Activated CD4-positive, alpha-beta T cell treated with anti-CD3 and anti-CD28 coated beads, Interleukin-2, amount 50 U/mL, for 24 hours (primary cell): ENCODE measurements around the gene NPHP4.
"Not testable (repeated sequence)": the region's sequence is repeated elsewhere in the genome, so short reads cannot be mapped to it uniquely, and the experiment has no call there.

ENCODE experiments used
- DNase-seq, 2 donors: peaks; one replicate each; pipeline ENCODE4 v3.0.0-alpha.2; 2020; ENCODE audit warnings: low read depth in 1 of 2, low spot score in 1 of 2

The NPHP4 gene

DNA sequence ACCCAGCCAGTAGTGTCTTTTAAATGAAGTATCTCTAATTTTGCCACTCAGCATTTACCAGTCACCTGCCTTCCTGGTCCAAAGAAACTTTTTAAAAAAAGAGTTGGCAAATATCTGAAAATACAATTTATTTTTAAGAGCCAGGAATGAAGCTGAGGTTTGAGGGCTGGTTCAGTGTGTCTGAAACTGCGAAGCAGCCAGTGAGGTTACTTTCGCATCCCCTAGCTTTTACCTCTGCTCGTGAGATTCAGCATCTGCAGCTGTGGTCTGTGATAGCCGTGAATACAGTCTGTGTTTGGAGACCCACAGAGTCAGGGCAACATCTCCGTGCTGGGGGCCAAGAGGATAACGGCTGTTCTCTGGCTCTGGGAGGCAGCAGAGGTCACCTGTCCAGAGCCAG, 32.2 kb upstream of the NPHP4 start:
- no peak for DNase-seq

DNA sequence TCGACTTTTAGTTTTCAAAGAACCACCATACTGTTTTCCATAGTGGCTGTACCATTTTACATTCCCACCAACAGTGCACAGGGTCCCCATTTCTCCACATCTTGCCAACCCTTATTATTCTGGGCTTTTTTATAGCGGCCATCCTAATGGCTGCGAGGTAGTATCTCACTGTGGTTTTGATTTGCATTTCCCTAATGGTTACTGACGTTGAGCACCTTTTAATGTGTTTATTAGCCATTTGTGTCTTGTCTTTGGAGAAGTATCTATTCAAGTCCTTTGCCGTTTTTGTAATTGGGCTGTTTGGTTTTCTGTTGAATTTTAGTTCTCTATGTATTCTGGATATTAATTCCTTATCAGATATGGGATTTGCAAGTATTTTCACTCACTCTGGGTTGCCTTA, 31.1 kb upstream of the NPHP4 start:
- DNase-seq: no peak

DNA sequence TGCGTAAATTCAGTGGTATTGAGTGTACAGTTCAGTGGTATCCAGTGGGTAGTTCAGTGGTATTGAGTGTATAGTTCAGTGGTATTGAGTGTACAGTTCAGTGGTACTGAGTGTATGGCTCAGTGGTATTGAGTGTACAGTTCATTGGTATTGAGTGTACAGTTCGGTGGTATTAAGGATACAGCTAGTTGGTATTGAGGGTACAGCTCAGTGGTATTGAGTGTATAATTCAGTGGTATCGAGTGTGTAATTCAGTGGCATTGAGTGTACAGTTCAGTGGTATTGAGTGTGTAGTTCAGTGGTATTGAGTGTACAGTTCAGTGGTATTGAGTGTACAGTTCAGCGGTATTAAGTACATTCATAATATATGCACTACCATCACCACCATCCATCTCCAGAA, 30.0 kb upstream of the NPHP4 start:
- DNase-seq: no peak

DNA sequence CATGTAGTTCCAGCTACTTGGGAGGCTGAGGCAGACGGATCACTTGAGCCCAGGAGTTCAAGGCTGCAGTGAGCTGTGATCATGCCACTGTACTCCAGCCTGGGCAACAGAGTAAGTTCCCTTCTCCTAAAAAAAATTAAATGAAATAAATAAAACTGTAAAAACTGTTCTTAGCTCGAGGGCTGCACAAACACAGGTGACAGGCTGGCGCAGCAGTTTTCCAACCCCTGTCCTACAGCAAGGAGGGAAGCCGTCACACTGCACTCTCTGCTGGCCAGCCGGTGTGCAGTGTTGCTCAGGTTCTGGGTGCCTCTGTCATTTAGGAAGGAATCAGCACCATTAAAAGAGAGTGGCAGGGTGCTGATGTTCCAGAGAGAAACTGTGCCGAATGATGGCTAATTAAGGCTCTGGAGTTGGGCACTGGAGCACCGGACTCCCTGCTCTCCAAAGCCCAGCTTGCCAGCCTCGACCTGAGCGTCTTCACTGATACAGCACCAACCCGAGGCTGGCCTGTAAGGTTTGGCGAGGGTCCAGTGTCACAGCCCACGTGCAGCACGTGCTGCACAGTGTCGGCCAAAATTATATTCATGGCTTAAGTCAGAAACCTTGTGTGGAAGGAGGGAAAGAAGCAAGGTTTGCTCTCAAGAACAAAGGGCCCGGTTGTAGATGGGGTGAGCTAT, 27.1 kb upstream of the NPHP4 start:
- no peak for DNase-seq

DNA sequence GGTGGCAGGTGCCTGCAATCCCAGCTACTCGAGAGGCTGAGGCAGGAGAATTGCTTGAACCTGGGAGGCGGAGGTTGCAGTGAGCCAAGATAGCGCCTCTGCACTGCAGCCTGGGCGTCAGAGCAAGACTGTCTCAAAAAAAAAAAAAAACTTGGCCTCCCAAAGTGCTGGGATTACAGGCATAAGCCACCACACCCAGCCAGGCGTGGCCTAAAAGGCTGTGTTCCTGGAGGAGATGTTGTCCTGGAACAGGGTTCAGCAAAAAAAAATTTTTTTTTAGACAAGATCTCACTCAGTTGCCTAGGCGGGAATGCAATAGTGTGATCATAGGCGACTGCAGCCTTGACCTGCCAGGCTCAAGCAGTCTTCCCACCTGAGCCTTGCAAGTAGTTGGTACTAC, 25.4 kb upstream of the NPHP4 start:
- DNase-seq: not testable (repeated sequence)

DNA sequence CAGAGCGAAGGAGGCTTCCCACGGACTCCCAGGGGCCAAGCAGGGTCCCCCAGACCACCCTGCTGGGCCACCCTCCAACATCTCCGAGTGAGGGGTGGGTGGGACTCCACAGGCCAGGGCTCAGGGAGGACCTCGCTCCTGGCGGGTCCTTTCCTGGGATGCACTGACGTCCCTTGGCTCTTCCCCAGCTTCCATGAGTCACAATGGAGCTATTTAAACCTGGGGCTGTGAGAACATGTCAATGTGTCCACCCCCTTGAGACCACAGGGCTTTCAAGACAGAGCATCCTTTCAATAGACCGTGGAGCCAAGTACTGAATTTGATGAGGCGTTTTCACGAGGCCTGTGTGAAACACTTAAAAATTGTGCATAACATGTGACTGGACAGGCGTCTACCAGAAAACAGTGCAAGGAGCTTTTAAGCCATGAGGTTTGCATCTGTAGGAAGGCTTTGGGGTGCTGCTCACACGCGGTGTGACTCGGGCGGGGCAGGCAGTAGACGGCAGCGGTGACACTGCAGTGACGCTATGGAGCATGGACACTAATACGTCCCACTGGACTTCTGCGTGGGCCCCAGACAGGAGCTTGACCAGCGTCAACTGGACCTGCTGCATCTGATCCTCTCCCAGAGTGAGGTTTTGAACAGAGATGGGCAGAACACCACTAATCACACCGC, 24.1 kb upstream of the NPHP4 start:
- DNase-seq: no peak

DNA sequence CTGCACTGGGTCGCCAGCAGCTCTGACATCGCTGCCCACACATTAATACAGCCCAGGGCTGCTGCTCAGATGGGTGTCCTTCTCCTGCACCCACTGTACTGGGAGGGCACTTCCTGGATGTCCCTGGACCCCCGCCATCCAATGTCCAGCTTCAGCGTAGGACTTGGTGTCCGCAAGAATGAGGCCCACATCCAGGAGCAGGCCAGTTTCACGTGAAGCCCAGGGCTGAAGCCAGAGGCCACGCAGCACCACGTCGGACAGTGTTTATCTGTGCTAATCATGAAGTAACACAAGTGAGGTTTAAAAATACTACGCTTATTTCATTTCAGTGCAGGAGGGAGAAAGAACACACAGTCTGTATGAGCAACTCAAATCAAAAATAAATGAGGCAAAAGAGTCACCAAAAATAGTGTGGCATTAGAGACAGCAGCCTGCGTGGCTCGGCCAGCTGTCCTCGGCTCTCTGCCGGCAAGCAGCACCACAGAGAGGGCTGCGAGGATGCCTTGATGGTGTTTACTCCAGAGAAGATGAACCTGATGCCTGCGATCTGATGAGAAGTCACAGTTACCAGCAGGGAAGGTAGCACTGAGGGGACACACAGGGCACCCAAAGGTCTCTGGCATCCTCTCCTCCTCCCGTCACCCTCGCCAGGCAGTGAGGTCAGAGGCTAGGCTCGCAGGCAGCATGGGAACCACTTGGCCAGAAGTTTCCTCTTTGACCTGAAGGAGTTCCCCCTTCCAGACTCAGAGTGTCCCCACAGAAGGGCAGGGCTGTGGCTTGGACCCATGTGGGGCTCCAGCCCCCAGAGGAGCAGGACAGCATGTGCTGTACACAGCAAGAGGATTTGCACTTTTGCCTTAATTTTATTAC, 22.1 kb upstream of the NPHP4 start:
- DNase-seq: no peak

DNA sequence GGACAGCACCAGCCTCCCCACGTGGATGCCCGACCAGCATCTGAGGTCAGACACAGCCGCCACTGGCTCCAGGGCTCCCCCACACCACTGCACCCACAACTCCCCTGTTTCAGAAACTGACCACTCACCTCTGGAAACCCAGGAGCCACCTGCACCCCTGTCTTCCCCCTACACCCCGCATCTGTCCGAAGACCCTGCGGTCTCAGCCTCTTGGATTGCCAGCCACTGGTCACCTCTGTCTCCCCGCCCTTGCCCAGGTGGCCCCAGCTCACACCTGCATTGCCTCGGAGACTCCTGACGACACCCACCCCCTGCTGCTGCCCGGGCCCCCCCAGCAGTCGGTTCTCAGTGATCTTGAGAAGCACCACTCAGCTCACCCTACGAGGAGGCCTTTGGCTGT, 21.3 kb upstream of the NPHP4 start:
- DNase-seq: no peak

DNA sequence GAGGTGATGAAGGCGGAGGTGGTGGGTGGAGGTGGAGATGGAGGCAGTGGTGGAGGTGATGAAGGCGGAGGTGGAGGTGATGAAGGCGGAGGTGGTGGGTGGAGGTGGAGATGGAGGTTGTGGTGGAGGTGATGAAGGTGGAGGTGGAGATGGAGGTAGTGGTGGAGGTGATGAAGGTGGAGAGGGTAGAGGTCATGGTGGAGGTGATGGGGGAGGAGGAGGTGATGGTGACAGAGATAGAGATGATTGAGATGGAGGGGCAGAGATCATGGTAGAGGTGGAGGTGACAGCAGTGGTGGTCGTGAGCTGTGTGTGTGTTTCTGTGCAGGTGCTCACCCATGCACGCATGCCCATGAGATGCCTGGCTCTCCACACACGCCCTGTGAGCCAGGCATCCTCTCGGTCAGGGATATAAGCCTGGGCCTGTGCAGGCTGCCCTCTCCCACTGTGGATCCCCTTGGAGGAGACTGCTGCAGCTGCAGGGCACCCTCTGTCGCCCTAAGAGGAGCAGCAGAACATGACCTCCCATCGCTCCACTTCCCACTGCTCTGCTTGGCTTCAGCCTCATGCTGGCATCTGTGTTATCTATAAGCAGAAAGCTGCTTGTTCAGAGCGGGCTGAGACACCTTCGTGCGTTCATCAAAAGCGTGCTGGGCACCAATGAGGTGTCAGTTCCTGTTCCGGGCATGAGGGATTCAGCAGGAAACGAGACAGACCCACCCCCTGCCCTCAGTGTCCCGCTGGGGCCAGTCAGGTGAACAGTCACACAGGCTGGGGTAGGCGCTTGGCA, 20.5 kb upstream of the NPHP4 start:
- no peak for DNase-seq

DNA sequence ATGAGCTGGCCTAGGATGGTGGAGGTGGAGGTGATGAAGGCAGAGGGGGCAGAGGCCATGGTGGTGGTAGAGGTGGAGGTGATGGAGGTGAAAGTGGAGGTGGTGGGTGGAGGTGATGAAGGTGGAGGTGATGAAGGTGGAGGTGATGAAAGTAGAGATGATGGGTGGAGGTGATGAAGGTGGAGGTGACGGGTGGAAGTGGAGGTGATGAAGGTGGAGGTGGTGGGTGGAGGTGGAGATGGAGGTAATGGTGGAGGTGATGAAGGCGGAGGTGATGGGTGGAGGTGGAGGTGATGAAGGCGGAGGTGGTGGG, 19.7 kb upstream of the NPHP4 start:
- no peak for DNase-seq

DNA sequence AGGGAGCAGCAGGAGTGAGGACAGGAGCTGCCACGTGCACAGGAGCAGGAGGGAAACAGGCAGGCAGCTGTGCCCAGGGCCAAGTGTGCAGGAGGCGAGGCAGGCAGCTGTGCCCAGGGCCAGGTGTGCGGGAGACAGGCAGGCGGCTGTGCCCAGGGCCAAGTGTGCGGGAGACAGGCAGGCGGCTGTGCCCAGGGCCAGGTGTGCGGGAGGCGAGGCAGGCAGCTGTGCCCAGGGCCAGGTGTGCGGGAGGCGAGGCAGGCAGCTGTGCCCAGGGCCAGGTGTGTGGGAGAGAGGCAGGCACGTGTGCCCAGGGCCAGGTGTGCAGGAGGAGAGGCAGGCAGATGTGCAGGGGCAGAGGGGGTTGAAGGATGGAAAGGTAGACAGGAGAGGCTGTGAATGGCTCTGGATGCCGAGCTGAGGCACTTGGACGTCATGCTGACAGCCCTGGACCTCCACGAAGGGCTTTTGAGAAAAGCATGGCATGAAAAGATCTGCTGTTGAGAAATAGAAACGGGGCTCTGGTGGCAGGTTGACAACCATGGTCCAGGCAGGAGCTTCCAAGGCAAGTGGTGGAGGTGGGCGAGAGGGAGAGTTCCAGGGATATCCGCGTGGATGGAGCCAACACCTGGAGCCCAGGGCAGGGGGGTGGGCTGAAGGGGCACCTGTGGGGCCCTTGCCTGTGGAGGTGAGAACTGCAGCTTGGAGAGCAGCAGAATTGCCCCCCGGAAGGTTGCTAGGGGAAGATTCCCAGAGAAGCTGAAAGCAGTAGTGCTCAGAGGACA, 19.1 kb upstream of the NPHP4 start:
- no peak for DNase-seq

DNA sequence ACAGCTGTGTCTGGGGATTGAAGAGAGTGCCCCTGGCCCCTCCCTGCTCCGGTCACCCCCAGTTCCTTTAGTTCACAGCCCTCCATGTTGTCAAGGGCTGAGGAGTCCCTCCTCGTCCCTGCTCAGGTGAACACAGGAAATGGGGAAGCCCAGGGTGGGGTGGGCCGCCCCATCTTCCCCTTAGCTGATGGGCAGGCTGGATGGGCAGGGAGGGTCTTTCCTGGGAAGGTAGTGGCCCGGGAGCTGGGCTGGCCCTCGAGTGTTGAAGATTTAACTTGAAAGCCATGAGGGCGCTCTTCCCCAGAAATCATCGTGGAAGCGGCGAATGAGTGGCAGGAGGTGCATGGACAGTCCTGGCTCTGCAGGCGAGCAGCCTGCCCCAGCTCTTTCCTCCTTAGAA, 18.3 kb upstream of the NPHP4 start:
- no peak for DNase-seq

DNA sequence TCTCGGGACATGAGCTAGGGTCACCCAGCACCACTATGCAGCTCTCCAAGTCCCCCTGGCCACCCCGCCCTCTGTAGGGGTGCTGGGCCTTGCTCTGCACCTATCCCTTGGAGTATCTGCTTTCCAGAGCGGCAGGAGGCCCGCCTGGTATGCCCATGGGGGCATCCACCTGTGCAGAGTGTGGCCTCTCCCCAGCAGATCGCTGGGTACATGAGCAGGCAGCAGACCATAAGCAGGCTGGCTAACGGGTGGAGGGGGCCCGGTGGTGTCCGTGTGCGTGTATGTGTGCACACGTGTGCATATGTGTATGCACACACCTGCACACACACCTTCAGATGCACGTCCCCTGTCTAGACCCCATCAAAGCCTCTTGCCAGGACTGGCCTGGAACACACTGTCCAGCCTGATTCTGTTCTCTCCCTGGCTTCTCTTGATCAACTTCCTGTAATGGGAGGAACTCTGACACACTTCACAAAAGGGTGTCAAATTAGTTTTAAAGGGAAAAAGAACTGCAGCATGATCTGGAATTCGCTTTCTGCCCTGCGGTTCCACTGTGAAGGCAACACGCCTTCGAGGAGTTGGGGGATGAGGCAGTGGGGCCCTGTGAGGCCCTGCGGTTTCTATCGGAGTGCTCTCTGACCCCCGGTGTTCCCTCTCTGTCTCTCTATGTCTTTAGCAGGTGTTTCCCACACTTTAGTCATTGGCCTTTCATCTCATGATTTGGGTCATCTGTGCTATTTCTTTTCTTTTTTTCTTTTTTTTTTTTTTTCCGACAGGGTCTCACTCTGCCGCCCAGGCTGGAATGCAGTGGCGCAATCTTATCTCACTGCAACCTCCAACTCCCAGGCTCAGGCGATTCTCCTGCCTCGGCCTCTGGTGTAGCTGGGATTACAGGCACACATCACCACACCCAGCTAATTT, 17.2 kb upstream of the NPHP4 start:
- no peak for DNase-seq

DNA sequence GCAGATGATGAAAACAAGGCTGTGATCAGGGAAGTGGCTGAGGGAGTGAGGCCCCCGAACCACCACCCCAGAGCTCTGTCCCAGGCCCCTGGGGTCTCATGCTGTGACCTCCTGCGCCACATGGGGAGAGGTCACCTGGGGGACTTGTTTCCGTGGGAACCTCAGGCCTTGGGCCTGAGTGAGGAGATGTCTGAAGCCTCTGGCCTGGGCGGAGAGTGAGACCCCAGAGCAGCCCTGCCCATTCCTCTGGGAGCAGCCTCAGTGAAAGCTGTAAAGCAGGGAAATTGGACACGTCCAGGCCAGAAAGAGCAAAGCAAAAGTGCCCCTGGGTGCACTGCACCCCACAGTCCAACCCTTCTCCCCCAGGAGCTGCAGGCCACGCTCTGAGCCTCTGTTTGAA, 16.5 kb upstream of the NPHP4 start:
- no peak for DNase-seq

DNA sequence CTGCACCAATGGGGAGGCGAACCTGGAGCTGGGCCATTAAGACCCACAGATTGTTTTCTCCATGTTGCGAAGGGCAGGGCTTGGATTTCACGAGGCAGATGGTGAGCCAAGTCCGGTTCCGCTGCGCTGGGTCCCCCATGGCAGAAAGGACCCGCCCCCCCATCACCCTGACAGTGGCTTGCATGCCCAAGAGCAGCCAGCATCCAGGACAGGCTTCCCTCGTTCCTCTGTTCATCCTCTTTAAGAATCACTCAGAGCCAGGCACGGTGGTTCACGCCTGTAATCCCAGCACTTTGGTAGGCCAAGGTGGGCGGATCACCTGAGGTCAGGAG, 15.8 kb upstream of the NPHP4 start:
- no peak for DNase-seq

DNA sequence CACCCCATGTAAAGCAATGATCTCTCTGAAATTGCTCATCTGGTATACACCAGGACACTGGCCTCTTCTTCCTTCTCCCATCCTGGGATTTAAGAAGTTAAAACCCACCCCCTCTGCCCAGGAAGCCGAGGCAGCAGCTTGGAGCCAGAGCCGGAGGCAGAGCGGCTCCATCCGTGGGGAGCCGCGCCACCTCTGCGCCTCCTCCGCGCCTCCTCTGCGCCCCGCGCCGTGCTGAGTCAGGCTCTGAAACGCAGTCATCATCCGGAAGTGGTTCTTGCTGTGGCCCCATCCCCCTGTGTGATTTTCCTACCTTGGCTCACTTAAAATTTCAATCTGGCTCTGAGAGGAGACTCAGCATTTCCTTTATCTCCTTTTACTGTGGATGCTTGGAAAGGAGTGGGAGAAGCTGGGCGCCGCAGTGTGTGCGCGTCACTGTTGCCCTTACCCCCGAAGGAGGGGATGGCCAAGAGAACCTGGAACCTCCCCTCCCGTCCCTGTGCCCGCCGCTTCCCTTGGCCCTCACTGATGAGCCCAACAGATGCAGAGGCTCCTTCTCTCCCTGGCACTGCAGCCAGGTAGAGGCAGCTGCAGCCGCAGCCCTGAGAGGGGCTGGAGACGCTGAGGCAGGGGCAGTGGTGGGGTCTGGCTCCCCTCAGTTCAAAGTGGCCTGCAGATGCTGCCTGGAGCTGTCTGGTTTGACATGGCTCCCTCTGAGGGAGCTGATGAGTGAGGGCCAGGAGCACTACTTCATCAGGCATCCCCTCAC, 15.3 kb upstream of the NPHP4 start:
- no peak for DNase-seq

DNA sequence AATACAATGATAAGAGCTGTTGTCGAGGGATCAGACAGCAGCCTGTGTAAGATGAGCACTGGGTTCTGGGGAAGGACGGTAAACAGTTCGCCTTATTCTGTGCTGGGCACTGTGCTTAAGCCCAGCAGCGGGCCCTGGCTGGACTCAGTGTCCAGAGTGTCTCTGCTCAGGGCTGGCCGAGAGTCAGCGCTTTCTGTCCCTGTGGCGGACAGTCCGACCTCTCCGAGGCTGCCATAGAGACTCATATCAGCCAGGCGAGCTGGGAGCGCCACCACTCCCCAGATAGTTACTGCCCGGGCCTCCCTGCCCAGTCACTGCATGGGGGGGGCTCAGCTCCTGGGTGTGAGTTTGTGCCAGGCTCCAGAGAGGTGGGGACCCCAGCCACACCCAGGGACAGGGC, 14.7 kb upstream of the NPHP4 start:
- DNase-seq: no peak

DNA sequence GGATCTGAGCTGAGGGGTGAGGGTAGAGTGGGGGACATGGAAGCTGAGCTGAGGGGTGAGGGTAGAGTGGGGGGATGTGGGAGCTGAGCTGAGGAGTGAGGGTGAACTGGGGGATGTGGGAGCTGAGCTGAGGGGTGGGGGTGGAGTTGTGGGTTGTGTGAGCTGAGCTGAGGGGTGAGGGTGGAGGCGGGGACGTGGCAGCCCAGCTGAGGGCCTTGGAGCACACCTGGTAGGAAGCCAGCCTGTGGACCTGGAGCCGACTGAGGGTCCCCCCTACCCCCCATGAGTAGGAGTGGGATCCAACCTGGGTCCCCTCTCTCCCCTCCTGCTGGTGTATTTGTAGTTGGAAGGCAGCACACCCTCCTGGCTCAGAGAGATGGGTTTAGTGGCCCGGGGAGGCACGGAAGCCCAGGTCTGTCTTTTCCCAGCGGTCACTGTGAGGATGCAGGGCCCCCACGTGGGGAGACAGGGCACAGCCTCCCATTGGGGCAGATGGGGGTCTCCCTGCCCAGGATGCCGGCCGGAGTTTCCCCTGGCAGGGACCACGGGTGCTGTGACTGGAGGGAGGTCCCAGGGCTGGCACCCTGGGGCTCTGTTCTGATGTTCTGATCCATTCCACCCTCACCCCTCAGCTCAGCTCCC, 13.2 kb upstream of the NPHP4 start:
- no peak for DNase-seq
